CD4-positive, alpha-beta T cell treated with Interleukin-1 beta for 1 hour (primary cell): ENCODE data around the gene LPCAT1.
"Not testable (repeated sequence)": the region's sequence is repeated elsewhere in the genome, so short reads cannot be mapped to it uniquely, and the experiment has no call there.

Experiments
- DNase-seq, 2 donors: peaks; one replicate each; pipeline ENCODE4 v3.0.0-alpha.2; 2020 to 2022

The LPCAT1 gene

GRCh38 chr5:1521671-1522600 lies 1.8 kb downstream of the LPCAT1 start:
- no peak for DNase-seq

- DNase-seq, result no peak
Observed at GRCh38 chr5:1520791-1521453, 2.8 kb downstream of the LPCAT1 start.

GRCh38 chr5:1519631-1520210 lies 4.0 kb downstream of the LPCAT1 start:
- no peak for DNase-seq

- DNase-seq, result no peak
Observed at GRCh38 chr5:1517838-1518237, 5.9 kb downstream of the LPCAT1 start.

GRCh38 chr5:1516615-1517601 lies 6.9 kb downstream of the LPCAT1 start:
- DNase-seq, result no peak

- DNase-seq, result peak in 1 of 2 donors; percentile 42
Observed at GRCh38 chr5:1515921-1516571, 7.7 kb downstream of the LPCAT1 start.

- DNase-seq, result no peak
Observed at GRCh38 chr5:1515311-1515920, 8.3 kb downstream of the LPCAT1 start.

GRCh38 chr5:1514819-1515310 lies 8.9 kb downstream of the LPCAT1 start:
- DNase-seq, result not testable (repeated sequence)

- DNase-seq, result no peak
Observed at GRCh38 chr5:1514027-1514818, 9.5 kb downstream of the LPCAT1 start.

GRCh38 chr5:1513326-1514026 lies 10.3 kb downstream of the LPCAT1 start:
- DNase-seq, result peak in 1 of 2 donors; percentile 31

- no peak for DNase-seq
Observed at GRCh38 chr5:1512541-1513291, 11.0 kb downstream of the LPCAT1 start.

- DNase-seq, result peak in 1 of 2 donors; percentile 1
Observed at GRCh38 chr5:1511651-1512540, 11.9 kb downstream of the LPCAT1 start.

- peak in 1 of 2 donors; percentile 43 for DNase-seq
Observed at GRCh38 chr5:1511048-1511447, 12.7 kb downstream of the LPCAT1 start.

- DNase-seq, result no peak
Observed at GRCh38 chr5:1510631-1511030, 13.1 kb downstream of the LPCAT1 start.

GRCh38 chr5:1510151-1510561 lies 13.6 kb downstream of the LPCAT1 start:
- no peak for DNase-seq

GRCh38 chr5:1509346-1510085 lies 14.2 kb downstream of the LPCAT1 start:
- no peak for DNase-seq
